GM12878 (cell line): ENCODE data around the gene TM9SF2.

Experiments
- CTCF ChIP-seq, 3 experiments: IDR thresholded peaks in 2 of 3; conservative IDR thresholded peaks in 1 of 3; 2 replicates each; pipeline ENCODE4 v1.5.1; 2011; ENCODE audit warnings: low read depth in 3 of 3, low read length in 3 of 3, mild to moderate bottlenecking in 3 of 3, control low read depth in 2 of 3, moderate library complexity in 2 of 3, inconsistent platforms in 1 of 3, mixed read lengths in 1 of 3; ENCODE audit not compliant: control insufficient read depth in 2 of 3, insufficient read depth in 1 of 3; ENCODE audit errors: extremely low read depth in 1 of 3
- ETV6 ChIP-seq, 2 experiments: fragments of 450-650 bp in 1 of 2; IDR thresholded peaks in 1 of 2; conservative IDR thresholded peaks in 1 of 2; 2 replicates each; pipeline ENCODE4 v1.6.1; 2014; ENCODE audit warnings: antibody characterized with exemption in 1 of 2, borderline replicate concordance in 1 of 2, low read depth in 1 of 2, mild to moderate bottlenecking in 1 of 2, moderate library complexity in 1 of 2
- POLR2AphosphoS5 ChIP-seq: IDR thresholded peaks from 2 replicates; pipeline ENCODE4 v1.6.1; 2011; ENCODE audit warnings: mild to moderate bottlenecking, low read length, inconsistent platforms
- RB1 ChIP-seq: fragments of 450-650 bp; formaldehyde crosslinking; IDR thresholded peaks from 2 replicates; pipeline ENCODE4 v1.6.1; 2017; ENCODE audit warnings: mild to moderate bottlenecking, borderline replicate concordance
- RCOR1 ChIP-seq: conservative IDR thresholded peaks from 2 replicates; pipeline ENCODE4 v1.6.1; 2012; ENCODE audit warnings: low read depth, low read length, improper control_type of control experiment
- SPI1 ChIP-seq: IDR thresholded peaks from 2 replicates; pipeline ENCODE4 v1.6.1; 2011; ENCODE audit warnings: low read depth, mild to moderate bottlenecking, low read length, moderate library complexity, borderline replicate concordance; ENCODE audit not compliant: insufficient read depth
- ZNF24 ChIP-seq: fragments of 450-650 bp; IDR thresholded peaks from 2 replicates; pipeline ENCODE4 v1.6.1; 2017; ENCODE audit warnings: antibody characterized with exemption, mild to moderate bottlenecking
- ZNF274 ChIP-seq: IDR thresholded peaks from one replicate; pipeline ENCODE4 v1.8.0; 2011; ENCODE audit not compliant: insufficient read length, insufficient read depth
- TF ChIP-seq, protein P1 (sequence below): fragments of 450-650 bp; formaldehyde crosslinking; IDR thresholded peaks from 2 replicates; pipeline ENCODE4 v1.5.0; 2022; ENCODE audit warnings: mild to moderate bottlenecking, missing genetic modification characterization

DNA sequence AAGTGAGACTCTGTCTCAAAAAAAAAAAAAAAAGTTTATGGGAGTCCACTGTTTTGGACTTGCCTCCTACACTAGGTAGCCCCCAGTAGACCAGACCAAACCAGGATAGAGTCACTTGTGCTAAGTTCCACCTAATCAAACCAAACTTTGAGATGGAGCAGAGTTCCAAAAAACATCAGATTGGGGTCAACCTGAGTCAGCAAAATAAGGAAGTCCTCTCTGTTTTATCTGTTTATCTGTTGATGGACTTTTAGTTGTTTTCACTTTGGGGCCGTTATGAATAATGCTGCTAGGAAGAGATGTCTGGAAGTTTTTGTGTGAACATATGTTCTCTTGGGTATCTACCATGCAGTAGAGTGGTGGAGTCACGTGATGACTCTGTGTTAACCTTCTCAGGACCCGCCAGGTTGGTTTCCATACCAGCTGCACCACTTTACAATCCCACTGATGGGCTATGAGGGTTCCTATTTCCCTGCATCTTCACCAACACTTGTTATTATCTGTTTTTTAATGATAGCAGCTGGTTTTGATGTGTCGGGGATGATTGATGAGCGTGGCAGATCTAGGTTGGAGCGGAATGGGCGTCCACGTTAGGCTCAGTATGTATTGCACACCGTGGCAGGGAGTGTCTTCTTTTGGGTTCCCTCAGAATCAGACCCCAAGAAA is 46.6 kb upstream of the TM9SF2 start:
- no peak for TF ChIP-seq CTCF (IDR thresholded peaks at IDR 0.05 in 2 of 3, conservative IDR thresholded peaks at IDR 0.05 in 1 of 3; ENCODE audit: control insufficient read depth in 2 of 3, extremely low read depth in 1 of 3, insufficient read depth in 1 of 3, low read depth in 3 of 3, low read length in 3 of 3)
- TF ChIP-seq RCOR1: no peak
- TF ChIP-seq ZNF24: no peak
- no peak for TF ChIP-seq SPI1
- TF ChIP-seq, protein P1, sequence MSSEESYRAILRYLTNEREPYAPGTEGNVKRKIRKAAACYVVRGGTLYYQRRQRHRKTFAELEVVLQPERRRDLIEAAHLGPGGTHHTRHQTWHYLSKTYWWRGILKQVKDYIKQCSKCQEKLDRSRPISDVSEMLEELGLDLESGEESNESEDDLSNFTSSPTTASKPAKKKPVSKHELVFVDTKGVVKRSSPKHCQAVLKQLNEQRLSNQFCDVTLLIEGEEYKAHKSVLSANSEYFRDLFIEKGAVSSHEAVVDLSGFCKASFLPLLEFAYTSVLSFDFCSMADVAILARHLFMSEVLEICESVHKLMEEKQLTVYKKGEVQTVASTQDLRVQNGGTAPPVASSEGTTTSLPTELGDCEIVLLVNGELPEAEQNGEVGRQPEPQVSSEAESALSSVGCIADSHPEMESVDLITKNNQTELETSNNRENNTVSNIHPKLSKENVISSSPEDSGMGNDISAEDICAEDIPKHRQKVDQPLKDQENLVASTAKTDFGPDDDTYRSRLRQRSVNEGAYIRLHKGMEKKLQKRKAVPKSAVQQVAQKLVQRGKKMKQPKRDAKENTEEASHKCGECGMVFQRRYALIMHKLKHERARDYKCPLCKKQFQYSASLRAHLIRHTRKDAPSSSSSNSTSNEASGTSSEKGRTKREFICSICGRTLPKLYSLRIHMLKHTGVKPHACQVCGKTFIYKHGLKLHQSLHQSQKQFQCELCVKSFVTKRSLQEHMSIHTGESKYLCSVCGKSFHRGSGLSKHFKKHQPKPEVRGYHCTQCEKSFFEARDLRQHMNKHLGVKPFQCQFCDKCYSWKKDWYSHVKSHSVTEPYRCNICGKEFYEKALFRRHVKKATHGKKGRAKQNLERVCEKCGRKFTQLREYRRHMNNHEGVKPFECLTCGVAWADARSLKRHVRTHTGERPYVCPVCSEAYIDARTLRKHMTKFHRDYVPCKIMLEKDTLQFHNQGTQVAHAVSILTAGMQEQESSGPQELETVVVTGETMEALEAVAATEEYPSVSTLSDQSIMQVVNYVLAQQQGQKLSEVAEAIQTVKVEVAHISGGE (CRISPR knock-in tag): no peak
- TF ChIP-seq ZNF274: no peak
- TF ChIP-seq RB1: no peak
- TF ChIP-seq POLR2AphosphoS5: no peak
- no peak for TF ChIP-seq ETV6 (conservative IDR thresholded peaks at IDR 0.05 in 1 of 2, IDR thresholded peaks at IDR 0.05 in 1 of 2; ENCODE audit: borderline replicate concordance in 1 of 2, low read depth in 1 of 2)
